Stimulated activated CD8-positive, alpha-beta memory T cell treated with anti-CD3 and anti-CD28 coated beads, Interleukin-15, amount 100 ng/mL, for 24 hours (primary cell): ENCODE data around the gene PYY.
"Not testable (repeated sequence)": the region's sequence is repeated elsewhere in the genome, so short reads cannot be mapped to it uniquely, and the experiment has no call there.

Experiments
- DNase-seq: peaks from one replicate; pipeline ENCODE4 v3.0.0-alpha.2; 2020; ENCODE audit warnings: low read depth

The PYY gene

DNA sequence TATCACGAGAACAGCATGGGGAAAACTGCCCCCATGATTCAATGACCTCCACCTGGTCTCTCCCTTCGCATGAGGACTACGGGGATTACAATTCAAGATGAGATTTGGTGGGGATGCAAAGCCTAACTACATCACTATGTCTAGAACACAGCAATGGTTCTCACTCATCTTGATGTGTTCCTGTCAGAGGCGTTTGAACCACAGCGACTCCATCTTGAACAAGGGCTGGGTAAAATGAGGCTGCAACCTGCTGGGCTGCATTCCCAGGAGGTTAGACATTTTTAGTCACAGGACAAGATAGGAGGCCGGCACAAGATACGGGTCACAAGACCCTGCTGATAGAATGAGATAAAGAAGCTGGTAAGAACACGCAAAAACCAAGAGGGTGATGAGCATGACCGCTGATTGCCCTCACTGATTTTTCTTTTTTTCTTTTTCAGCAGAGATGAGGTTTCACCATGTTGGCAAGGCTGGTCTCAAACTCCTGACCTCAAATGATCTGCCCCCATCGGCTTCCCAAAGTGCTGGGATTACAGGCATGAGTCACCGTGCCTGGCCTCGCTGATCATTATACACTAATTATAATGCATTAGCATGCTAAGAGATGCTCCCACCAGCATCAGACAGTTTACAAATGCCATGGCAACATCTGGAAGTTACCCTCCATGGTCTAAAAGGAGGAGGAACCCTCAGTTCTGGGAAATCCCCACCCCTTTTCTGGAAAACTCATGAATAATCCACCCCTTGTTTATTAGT, 8.5 kb downstream of the PYY start:
- no peak for DNase-seq

DNA sequence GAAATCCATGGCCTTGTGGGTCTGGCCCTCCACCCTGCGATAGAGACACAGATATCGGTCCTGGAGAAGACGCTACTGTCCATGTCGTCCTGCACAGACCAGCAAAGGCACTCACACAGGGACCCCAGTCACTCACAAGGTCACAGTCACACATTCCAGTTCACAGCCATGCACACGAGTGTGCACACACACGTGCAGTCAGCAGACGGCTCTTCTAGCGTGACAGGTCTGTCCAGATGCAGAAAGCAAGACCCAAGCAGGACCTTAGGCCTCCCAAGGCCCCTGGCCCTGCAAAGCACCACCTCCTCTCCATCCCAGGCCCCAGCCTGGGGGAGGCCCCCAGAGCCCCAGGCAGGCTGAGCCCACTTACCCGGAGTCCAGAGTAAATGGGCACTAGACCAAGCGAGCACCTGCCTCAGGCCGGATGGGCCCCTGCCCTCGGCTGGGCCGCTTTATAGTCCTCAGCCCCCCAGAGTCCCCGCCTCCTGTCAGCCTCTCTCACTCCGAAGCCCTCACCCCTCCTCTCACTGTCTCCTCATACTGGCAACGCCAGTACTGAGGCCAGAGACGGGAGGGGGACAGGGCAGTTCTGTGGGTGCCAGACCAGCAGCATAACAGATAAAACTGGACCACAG, 11.6 kb downstream of the PYY start, which contains the start of gene PPY:
PPY (minus strand) TSS at position 426 of the 635 bp plus-strand sequence. CDS start 822 bp downstream, outside the sequence.
- no peak for DNase-seq

DNA sequence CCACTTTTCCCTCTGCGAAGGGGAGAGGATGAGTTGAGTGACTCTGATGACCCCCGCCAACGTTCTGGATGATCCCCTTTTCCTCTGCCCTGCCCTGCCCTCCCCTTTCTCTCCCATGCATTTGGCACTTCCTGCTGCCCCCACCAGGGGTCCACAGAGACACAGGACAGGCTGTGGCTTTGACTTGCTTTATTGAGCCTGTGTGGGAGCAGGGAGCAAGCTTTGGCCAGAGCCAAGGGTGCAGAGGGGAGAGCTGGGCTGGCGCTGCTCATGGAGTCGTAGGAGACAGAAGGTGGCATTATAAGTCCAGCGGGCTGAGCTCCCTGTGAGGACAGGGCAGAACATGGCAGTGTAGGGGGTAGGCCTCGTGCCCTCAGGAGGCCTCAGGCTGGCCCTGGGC, 13.1 kb downstream of the PYY start:
- DNase-seq, result no peak

DNA sequence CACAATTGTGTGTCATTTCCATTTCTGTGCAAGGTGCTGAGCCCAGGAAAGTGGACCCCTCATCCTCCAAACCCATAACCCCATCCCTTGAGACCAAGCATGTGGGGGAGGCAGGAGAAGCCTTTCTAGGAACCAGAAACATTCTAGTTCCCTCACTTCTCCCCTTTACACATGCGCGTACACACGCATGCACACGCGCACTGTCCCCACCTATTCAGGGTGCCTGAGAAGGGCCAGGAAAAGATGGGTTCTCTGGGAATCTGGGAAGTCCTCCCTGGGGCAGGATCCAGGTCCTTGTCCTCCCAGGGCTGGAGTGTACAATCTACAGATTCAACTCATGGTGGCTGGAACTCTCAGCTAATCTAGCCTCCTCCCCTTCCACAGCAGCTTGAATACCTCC, 13.9 kb downstream of the PYY start:
- no peak for DNase-seq

DNA sequence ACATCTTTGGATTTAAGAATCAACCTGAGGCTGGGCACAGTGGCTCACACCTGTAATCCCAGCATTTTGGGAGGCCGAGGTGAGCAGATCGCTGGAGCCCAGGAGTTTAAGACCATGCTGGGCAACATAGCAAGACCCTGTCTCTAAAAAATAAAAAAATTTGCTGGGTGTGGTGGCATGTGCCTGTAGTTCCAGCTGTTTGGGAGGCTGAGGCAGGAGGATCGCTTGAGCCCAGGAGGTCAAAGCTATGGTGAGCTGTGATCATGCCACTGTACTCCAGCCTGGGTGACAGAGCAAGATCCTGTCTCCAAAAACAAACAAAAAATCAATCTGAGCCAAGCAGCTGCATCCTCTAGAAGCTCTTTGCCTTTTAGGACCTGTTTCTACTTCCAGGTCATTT, 14.3 kb downstream of the PYY start:
- DNase-seq, result not testable (repeated sequence)

DNA sequence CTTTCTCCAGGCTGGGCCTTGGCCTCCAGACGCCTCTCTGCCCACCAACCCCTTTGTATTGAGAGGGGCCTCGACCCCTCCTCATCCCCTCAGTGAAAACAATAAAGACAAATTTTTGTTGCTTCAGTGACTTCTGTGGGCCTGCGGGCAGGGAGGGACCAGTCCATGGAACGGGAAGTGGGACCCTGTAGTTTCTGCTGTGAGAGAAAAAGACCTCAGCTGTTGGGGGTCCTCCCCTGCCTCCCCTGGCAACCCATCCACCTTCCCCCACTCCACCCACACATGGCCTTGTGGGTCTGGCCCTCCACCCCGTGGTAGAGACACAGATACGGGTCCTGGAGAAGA, 14.9 kb downstream of the PYY start:
- no peak for DNase-seq

DNA sequence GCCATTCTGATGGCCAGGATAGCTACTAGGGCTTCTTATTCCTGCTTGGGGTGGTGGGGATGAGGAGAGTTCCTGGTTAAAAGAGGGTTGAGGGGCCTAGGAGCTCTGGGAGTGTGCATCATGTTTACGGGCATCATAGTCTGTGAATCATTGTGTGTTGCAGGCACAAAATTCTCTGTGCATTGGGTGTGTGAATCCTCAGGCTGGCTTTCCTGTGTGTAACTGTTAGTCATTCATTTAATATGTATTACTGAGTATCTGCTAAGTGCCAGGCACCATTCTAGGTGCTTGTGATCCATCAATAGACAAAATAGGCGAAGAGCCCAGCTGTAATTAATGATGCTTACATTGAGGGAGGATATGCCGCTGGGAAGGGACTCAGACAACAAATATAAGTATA, 17.3 kb downstream of the PYY start:
- DNase-seq, result no peak

DNA sequence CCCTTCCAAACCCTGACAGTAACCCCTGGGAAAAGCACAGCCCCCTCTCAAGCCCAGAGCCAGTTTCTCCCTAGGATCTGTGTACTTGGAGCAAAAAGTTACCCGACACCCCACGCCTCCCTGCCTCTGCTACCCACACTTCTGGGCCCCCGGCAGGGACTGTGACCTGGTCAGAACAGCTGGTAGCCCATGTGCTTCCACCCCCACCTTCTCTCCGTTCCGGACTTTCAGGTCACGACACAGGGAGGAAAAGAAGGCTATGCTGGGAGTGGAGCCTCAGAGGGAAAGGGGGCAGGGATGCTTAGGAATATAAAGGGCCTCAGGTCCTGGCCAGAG, 17.8 kb downstream of the PYY start:
- no peak for DNase-seq

DNA sequence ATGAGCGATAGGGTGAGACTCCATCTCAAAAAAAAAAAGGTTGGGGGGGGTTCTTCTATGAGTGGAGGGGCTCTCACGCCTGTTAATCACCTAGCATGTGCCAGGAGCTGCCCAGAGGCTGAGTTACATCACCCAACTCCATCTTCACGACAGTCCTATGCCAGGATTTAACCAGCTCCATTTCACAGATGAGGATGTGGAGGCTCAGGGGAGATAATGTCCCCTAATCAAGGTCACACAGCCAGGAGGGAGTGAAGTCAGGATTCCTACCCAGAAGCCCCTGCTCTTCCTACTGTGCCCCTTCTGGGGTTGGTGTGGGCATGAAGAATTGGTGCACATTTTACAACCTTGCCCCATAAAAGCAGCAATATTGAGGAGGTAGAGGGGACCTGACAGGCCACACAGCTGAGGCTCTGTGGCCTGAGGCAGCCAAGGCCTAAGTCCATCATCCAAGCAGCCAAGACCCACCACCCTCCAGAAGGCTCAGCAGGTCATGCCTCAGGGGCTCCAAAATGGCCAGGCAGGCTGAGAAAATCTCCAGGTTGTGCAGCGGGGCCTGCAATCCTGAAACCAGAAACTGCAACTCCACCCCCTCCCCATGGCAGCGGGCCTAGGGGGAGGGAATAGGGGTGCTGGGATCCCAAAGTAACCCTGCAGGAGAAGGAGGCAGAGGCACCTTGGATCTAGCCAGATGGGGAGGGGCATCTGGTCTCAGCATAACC, 18.4 kb downstream of the PYY start:
- no peak for DNase-seq

DNA sequence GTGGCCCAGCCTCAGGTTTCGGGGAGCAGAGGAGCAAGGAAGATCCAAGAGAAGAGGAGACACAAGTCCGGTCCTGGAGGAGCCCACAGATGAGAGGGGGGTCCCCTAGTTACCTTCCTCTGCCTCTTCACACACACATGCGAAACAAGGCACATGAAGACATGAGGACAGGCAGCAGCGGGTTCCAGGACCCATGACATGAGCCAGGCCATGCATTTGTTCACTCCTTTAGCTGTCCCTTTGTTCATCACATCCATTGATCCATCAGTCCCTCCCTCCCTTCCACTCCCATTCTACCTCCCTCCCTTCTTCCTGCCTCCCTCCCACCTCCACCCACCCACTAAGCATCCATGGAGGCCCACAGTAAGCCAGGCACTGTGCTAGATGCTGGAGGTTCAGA, 20.8 kb downstream of the PYY start:
- DNase-seq, result no peak

DNA sequence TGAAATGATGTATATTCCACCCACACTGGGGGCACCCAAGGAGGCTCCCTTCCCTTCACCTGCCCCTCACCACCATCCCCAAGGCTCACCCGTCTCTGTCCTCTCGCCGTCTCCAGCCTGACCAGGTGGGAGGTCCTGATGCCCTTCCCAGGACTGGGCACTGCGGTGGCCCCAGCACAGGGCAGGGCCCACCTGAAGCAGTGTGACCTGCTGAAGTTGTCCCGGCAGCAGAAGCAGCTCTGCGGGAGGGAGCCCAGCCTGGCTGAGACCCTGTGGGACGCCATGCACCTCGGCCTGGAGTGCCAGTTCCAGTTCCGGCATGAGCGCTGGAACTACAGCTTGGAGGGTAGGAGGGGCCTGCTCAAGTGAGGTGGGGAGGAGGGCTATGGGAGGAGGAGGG, 21.4 kb downstream of the PYY start:
- no peak for DNase-seq

DNA sequence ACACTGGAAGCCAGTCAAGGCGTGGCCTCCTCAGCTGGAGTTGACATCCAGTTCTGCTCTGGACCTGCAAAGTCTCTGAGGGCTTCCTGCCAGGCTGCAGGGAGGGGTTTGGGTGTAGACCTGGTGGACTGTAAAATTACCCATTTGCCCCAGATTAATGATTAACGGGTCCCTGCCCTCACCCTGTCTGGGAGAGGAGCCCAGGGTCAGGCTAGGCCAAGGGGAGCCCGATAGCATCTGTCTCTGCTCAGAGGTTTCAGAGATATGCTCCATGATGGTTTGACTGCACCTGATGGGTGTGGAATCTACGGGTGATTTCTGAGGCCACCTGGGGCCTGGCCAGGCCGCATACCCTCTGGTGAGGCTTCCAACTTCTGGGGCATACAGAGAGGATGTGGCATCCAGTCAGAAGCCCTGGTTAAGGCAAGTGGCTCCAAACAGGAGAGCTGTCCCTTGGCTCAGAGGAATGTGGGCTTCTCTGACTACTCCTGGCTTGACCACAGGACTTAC, 22.6 kb downstream of the PYY start:
- no peak for DNase-seq

DNA sequence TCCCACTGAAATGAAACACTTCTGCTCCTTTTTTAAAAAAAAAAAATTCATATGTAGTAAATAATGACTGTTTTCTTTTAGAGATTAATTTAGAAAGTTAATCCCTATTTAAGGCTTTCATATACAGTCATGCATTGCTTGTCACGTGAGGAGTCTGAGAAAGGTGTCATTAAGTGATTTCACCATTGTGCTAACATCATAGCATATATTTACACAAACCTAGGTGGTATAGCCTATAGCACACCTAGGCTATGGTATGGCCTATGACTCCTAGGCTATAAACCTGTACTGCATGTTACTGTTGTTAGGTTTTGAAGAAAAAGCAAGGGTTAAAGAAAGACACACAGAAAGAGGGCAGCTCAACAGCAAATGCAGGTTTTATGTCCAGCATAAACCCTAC, 25.1 kb downstream of the PYY start:
- no peak for DNase-seq

DNA sequence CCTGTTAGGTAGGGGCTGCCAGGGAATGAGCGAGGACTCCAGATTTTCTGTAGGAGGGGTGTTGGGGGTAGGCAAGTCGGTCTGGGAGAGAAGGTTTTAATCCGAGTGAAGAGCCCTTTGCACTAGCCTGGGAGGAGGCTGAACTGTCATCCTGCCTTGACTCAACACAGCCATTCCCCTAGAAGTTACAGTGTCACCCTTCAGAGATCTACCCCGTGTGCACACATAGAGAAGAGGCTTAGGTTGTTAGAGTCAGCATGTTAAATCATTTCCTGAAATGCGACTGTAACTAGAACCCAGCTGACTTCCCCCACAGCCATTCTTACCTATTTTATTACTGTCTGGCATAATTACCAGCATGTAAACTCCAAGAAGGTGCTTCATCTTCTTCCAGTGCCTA, 25.8 kb downstream of the PYY start:
- DNase-seq, result not testable (repeated sequence)

DNA sequence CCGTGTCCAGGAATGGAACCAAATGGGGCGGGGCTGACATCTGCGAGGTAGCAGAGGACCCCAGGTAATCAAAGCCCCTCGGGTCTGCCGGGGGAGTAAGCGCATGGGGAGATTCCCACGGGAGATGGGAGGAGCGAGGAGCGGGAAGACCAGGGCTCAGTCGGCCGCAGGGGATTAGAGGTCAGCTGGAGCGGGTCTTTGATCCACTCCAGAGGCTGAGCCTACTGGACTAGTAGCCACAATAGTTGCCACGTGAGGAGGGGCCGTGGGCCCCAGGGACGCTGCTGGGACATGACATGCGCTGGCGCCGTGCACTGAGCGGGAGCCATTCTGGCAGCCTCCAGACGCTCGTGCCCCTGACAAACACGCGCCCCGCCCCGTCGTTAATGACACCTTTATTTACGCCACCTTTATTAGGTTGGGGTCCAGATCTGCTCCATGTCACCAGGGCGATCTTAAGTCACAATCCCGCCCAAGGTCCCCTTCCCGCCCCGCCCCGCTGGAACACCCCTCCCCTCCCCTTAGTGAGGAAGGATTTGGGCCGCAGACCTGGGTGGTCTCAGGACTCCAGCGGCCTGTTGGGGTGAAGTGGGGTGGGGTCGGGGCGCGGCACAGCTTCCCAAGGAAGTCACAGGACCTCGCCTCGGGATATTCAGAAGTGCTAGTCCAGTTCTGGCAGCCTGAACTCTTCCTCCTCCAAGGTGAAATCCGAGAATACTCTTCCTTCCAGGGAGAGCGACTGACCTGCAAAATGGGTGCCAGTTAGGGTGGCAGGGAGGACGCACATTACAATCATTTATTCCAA, 26.5 kb downstream of the PYY start:
- no peak for DNase-seq

DNA sequence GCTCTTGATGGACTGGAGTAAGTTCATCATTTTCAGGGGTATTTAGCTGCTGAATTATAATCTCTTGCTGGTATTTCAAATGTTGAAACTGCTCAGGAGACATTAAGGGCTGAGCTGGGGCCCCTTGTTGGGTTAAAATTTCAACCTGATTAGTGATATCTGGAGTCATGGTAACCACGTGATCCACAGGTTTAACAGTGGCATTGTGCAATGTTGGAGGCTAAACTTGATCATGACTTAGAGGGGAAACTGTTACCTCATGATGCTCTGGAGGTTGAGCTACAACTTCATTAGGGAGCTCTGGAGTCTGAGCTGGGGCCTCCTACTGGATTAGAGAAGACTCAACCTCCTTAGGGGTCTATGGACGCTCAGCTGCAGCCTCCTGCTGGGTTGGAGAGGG, 29.2 kb downstream of the PYY start:
- no peak for DNase-seq

DNA sequence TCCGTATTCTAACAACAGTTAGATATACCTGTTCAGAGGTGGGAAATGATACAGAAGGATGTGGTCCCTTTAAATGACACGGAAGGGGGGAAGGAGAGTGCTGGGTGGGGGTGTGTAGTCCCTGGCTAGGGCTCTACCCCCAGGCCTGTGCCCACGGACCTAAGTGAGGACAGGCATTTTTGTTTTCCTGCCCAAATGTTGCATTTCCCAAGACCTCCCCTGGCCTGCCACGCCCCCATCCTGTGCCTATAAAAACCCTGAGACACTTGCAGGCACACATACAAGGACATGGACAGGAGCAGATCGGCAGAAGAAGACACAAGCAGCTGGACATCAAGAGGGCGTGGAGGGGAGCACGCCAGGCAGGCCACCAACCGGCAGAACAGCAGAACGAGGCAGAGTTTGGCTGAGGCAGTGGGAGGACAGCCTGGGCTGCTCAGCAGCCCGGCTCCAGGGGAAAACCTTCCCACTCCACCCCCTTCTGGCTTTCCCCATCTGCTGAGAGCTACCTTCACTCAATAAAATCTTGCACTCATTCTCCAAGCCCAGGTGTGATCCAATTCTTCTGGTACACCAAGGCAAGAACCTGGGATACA, 33.1 kb downstream of the PYY start:
- no peak for DNase-seq

DNA sequence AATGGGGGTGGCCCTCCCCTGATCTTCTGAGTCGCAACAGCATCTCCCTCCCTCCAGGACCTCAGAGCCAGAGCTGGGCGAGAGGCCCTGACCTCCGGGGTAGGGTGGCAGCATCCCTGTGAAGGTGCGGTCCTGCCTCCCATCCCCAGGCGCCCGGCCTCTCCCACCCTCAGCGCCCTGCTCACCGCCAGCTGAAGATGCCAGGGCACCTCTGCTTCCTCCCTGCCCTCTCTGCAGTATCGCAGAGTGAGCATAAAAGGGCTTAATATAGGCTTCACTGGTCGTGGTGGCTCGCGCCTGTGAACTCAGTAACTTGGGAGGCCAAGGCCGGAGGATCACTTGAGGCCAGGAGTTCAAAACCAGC, 35.7 kb downstream of the PYY start:
- no peak for DNase-seq

DNA sequence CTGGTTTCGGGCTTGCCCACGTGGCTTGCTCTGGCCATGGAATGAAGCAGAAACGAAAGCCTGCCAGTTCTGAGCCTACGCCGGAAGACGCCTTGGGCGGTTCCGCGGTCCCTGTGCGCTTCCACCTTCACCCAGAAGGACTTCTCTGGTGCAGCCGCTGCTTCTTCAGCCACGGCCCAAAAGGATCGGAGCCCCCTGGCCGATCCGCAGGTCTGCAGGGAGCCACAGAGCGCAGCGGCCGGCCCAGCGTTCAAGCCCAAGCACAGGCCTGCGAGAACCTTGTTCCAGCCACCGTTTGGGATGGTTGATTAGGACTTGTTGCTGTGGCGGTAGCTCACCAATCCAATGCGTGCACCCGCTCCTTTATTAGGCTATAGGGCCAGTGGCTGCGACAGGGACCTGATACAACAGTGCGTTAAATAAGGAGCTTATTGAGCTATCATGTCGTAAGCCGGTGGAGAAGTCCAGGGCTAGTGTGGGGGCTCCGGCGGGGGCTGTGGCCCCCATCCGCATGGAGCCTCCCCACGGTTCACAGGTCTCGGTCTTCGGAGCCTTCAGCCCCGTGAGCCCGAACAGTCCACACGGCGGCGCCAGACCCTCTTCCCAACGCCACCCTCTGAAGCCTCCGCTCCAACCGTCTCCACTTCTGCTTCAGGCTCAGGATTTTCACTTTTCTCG, 36.3 kb downstream of the PYY start:
- no peak for DNase-seq

DNA sequence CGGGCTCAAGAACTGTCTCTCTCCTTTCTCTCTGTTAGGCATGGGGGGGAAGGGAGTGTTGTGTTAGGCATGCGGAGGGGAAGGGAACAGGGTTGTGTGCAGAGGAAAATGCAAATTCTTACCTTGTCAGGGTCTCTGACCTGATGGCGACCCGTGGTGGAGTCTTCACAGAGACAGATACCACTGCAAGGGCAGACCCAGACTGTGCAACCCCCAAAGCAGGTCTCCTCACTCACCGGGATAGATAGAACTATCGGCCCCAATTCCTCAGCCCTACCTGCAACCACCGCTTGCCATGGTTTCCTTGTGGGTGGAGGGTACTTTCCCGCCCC, 36.8 kb downstream of the PYY start:
- DNase-seq, result no peak

DNA sequence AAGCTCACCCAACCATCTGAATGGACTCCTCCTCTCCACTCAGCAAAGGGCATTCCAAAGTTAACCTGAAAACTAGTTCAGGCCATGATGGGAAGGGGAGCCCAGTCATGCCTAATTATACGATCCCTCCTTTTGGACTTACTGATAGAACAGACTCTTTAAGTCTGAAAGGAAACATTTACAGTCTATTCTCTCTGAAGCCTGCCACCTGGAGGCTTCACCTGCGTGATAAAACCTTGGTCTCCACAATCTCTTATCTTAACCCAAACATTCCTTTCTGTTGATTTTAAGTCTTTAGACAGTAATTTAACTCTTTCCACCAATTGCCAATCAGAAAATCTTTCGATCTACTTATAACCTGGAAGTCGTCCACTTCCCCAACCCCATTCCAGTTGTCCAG, 37.4 kb downstream of the PYY start:
- DNase-seq, result no peak

DNA sequence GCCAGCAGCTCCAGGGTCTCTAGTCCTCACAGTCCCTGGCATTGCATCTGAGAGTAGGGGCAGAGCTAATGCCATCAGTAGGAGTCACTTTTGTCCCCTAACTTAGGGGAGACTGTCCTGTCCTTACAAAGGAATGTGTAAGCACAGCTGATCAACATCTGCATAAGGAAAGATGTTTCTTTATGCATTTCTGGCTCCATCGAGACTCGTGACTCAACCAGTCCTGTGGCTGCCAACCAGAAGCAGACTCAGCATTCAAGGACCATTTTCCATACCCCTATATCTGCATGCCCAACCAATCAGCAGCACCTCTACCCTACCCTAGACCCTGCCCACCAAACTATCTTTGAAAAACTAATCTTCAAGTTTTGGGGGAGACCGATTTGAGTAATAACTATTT, 38.2 kb downstream of the PYY start:
- DNase-seq, result no peak
